Activated CD4-positive, alpha-beta T cell treated with anti-CD3 and anti-CD28 coated beads, Interleukin-2, amount 50 U/mL, for 16 hours (primary cell): ENCODE data around the gene PDE9A.

Experiments
- DNase-seq: peaks from one replicate; pipeline ENCODE4 v3.0.0-alpha.2; 2020

PDE9A gene

GRCh38 chr21:42759594-42759927 lies 106.1 kb downstream of the PDE9A start:
- no peak for DNase-seq

GRCh38 chr21:42760361-42760950 lies 107.0 kb downstream of the PDE9A start:
- no peak for DNase-seq

- no peak for DNase-seq
These were observed 107.7 kb downstream of the PDE9A start for GRCh38 chr21:42760951-42761751.

- no peak for DNase-seq
These were observed 108.4 kb downstream of the PDE9A start for GRCh38 chr21:42761776-42762335.

GRCh38 chr21:42763581-42764442 lies 110.4 kb downstream of the PDE9A start:
- no peak for DNase-seq

- DNase-seq, result no peak
These were observed 111.0 kb downstream of the PDE9A start for GRCh38 chr21:42764443-42764760.

- DNase-seq, result no peak
These were observed 111.5 kb downstream of the PDE9A start for GRCh38 chr21:42764883-42765282.

- no peak for DNase-seq
These were observed 112.2 kb downstream of the PDE9A start for GRCh38 chr21:42765656-42766055.

- DNase-seq, result no peak
These were observed 113.5 kb downstream of the PDE9A start for GRCh38 chr21:42766739-42767560.

GRCh38 chr21:42767561-42767835 lies 114.1 kb downstream of the PDE9A start:
- DNase-seq, result no peak

GRCh38 chr21:42768324-42769121 lies 115.1 kb downstream of the PDE9A start:
- no peak for DNase-seq

GRCh38 chr21:42769183-42769819 lies 115.9 kb downstream of the PDE9A start:
- no peak for DNase-seq

GRCh38 chr21:42769820-42770716 lies 116.6 kb downstream of the PDE9A start:
- no peak for DNase-seq

- DNase-seq, result no peak
These were observed 117.5 kb downstream of the PDE9A start for GRCh38 chr21:42770717-42771502.

- DNase-seq, result no peak
These were observed 118.0 kb downstream of the PDE9A start for GRCh38 chr21:42771503-42771805.

GRCh38 chr21:42775123-42775522 lies 121.7 kb downstream of the PDE9A start:
- no peak for DNase-seq

GRCh38 chr21:42775891-42776290 lies 122.5 kb downstream of the PDE9A start:
- no peak for DNase-seq

- no peak for DNase-seq
These were observed 123.8 kb downstream of the PDE9A start for GRCh38 chr21:42777064-42777756.

- DNase-seq, result no peak
These were observed 124.4 kb downstream of the PDE9A start for GRCh38 chr21:42777757-42778344.
